Measurements from ENCODE around the gene ARRB1.

ARRB1 gene

DNA sequence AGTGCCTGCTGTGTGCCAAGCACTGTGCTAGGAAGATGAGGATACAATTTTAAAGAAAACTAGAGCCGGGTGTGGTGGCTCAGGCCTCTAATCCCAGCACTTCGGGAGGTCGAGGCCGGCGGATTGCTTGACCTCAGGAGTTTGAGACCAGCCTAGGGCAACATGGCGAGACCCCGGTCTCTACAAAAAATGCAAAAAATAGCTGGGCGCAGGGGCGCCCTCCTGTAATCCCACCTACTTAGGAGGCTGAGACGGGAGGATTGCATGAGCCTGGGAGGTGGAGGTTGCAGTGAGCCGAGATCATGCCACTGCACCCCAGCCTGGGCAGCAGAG is 102.6 kb downstream of the ARRB1 start:
- no peak for DNase-seq (ENCODE audit: low spot score)

DNA sequence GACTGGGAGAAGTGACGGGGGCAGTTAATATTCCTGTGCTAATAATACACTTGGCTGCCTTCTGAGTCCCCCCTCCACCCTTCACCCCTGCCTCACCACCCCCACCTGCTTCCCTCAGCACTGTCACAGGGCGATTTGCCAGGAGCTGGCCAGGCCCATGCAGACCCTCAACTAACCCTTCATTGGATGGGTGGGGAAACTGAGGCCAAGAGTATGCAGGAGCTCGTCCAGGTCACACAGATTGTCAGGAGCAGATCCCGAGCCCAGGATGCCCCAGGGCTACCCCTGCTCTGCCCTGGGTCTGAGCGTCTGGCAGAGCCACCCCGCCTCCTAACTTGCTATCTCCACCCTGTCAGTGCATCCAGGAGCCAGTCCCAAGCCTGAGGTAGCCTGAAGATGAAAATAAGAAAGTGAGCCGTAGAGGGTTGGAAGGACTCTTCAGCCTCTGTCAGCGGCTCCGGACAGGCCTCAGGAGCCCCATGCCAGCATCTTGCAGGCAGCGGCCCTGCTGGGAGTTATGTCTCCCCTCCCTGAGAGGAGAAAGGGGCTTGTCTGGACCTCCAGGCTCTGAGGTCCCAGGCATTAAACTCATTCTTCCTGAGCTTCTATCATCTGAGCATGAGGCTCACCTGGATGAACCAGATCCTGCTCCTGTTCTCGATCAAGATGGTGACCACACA is 104.7 kb downstream of the ARRB1 start:
- no peak for DNase-seq (ENCODE audit: low spot score)

DNA sequence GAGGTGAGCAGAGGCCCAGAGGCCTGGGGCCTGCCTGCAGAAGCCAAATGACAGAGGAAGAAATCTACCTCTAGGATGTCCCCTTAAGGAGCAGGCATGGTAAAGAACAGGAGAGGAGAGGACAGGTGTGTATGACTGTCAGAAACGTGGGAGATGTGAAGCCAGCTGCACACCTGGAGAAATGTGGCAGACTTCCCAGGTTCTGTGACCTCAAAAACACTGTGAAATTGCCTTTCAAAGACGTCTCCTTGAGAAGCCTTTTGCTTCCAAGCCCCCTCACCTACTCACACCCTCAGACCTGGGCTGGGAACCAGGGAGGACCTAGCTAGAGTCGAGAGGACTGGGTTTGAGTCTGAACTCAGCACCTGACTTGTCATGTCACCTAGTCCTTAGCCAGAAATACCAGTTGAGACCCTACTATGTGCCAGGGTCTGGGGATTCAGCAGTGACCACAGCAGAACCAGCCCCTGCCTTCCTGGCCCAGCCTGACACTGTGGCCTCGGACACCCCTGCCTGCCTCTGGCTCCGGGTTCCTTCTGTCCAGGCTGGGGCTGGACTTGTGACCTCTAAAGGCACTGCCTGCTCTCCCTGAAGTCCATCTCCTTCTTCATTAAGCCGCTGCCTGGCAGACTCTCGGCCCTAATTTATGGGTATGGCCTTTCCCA is 105.3 kb downstream of the ARRB1 start:
- DNase-seq (ENCODE audit: low spot score) = no peak

DNA sequence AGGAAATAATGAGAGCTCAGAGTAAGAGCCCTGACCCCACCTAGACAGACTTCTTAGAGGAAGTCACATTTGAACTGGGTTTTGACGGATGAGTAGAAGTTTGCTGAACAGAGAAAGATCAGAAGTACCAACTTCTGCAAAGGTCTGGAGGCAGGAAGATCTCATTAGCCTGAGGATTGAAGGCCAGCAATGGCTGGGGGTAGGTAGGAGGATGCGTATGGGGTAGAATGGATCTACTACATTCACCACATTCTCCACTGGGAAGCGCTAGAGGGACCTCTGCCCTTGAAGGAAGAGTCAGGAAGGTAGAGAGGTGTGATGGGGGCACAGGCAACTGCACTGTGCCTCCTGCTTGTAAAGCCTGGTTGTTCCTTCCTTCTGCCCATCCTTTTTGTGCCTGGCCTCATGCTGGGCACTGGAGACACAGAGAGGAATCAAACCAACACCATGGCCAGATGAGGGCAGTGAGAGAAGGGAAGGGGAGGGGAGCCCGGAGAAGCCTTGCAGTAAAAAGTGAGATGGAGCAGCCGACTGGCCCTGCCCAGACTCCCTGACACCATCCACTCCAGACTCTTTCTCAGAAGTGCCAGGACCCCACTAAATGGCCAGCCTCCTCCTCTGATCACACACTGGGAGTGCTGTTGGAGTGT is 106.0 kb downstream of the ARRB1 start:
- no peak for DNase-seq (ENCODE audit: low spot score)

DNA sequence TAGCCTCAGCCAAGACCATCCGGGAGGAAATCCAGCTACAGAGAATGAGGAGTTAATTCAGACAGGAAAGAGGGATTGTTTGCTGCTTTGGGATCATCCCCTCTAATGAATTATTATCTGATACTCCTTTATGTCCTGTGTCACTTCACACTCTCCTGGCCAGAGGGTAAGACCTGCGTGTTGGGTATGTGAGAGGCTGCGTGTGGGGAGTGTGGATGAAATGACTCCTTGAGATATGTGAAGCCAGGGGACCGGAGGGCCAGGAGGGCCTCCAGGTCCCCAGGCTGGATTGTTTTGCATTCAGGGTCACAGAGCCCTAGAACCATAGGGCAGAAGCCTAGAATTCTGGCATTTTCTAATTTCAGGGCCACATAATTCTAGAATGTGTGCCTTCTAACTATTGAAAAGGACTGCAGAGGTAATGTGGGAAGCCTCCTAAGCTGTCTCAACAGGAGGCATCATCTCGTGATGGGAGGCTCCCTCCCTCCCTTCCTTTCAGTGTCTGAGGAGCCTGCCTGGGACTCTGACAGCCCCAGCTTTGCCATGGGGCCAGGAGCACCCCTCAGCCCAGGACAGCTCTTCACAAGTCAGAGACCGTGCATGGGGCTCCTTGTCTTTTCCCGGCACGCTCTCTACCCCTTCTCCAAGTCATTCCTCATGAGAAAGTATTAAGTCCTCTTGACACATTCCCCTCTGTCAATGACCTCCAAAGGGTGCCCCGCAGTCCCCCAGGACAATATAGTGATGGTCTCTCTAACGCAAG is 107.2 kb downstream of the ARRB1 start:
- DNase-seq (ENCODE audit: low spot score) = no peak

DNA sequence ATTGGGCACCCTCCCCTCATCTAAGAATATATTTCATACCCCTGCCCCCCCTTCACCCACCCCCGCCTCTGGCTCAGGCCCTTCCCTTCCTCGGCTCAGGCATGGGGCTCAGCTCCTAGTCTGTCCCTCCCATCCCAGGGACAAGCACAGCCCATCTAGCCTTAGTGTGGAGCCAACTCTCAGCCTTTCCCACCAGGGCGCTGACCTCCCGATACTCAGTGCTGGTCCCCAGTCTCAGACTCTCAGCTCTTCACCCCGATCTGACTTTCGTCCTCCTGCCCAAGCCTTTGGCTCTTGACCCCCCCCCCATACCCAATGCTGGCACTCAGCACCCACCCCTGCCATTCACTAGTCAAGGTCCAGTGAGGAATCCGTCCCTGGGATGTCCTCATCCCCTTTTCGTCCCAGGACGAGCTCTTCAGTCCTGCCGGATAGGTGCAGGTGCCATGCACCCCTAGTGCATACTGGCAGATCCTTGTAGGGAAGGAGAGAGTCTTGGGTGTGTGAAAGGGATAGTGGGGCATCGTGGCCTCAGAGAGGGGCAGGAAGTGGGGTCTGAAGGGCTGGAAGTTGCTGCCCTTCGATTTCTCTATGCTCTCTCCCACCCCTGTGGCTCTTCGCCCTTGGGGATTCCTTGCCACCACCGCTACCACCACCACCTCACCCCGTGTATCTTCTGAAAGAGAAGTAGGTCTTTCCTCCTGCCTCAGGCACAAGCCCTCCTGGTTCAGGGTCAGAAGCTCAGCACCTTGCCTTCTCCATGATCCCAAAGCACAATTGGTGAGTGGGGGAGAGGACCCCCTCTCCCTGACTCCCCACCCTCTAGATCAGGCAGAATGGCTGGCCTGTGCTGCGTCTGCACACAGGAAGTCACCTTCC is 108.5 kb downstream of the ARRB1 start:
- no peak for DNase-seq (ENCODE audit: low spot score)

DNA sequence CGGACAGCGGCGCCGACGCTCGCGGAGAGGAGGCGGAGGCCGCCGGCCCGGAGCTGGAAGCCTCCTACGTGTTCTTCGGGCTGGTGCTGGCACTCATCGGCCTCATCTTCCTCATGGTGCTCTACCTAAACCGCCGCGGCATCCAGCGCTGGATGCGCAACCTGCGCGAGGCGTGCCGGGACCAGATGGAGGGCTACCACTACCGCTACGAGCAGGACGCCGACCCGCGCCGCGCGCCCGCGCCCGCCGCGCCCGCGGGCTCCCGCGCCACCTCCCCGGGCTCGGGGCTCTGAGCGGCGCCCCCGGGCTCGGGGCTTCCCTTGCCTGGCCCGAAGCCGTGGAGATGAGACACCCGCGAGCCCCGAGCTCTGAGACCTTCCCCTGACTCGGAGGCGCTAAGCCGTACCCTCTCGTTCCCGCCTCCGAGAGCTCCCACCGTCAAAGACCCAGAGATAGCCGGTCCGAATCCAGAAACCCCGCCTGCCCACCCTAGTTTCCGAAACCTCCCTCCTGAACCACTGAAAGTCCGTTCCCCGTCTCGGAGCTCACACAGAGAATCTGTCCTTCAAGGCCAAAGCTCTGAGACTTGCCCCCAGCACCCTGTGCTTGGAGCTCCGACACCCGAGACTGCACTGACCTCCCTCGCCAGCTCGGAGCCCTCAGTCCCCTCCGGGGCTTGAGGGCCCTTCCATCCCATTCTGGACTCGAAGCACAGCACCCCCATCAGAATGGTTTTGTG is 109.4 kb downstream of the ARRB1 start:
- DNase-seq (ENCODE audit: low spot score) = no peak

DNA sequence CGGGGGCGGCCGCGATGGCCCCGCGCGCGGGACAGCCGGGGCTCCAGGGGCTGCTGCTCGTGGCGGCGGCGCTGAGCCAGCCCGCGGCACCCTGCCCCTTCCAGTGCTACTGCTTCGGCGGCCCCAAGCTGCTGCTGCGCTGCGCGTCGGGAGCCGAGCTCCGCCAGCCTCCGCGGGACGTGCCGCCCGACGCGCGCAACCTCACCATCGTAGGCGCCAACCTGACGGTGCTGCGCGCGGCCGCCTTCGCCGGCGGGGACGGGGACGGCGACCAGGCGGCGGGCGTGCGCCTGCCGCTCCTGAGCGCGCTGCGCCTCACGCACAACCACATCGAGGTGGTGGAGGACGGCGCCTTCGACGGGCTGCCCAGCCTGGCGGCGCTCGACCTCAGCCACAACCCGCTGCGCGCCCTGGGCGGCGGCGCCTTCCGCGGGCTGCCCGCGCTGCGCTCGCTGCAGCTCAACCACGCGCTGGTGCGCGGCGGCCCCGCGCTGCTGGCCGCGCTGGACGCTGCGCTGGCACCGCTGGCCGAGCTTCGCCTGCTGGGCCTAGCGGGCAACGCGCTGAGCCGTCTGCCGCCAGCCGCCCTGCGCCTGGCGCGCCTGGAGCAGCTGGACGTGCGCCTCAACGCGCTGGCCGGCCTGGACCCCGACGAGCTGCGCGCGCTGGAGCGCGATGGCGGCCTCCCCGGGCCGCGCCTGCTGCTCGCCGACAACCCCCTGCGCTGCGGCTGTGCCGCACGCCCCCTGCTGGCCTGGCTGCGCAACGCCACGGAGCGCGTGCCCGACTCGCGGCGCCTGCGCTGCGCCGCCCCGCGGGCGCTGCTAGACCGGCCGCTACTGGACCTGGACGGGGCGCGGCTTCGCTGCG is 110.2 kb downstream of the ARRB1 start:
- DNase-seq (ENCODE audit: low spot score) = peak; percentile 98

DNA sequence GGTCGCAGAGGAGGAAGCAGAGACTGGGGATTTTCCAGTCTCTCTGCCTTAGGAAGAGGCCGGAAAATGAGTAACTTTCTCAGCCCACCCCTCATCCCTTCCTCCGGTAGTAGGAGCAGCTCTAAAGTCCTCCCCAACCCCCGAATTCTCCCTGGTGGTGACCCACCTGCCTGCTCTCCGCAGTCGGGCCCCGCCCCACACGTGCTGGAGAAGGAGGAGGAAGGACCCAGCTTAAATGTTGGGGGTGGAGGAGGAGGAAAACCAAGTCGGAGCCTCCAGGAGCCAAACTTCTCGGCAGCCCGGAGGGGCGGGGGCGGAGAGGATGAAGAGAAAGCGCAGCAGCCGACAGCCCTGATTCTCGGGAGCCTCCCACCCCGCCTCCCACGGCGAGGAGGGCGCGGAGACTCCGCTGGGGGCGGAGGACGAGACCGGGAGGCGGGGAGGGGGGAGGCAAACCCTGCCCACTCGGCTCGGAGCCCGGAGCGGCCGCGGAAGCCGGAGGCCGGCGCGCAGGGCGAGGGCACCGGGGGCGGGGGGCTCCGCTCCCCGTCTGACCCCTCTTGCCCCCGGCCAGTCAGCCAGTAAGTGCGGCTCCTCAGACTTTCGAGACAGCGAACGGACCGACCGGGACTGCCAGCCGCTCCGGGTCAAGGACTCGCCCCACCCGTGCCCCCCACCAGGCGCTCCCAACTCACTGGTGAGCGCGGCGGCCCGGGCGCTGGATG is 111.0 kb downstream of the ARRB1 start, which contains the start of gene TPBGL:
TPBGL (plus strand) TSS at position 464 of the 725 bp plus-strand sequence. CDS start 276 bp downstream, outside the sequence.
- DNase-seq (ENCODE audit: low spot score) = peak; percentile 70

DNA sequence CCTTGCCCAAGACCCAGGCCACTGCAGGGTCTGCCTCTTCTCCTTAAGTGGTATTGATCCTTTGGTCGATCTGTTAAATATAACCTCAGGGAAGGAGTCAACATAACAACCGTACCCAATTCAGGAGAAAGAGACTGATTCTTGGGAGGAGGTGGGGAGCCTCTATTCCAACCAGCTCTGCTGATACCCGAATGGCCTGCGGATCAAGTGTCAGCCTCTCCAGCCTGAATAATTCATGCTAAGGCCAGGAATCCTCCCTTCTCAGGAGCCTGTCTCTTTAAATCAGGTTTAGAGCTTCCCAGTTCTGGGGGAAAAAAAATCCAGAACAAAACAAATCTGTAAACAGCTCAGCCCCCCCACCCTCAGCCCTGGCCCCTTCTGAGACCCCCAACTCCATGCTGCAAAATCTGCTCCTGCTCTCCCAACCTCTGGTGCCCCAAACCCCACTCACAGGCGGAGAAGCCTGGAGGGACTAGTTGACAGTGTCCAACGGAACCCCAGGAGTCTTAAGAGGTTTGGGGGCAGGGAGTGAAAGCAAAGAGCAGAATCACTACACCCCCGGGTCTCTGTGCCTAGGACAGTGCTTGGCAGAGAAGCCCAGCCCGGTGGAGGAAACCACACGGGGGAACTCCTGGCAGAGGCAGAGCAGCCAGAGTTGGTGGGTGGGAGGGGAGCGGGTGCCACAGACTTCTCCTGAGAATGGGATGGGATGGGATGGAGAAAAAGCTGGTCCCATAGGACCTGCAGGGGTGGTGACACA is 111.8 kb downstream of the ARRB1 start:
- no peak for DNase-seq (ENCODE audit: low spot score)

DNA sequence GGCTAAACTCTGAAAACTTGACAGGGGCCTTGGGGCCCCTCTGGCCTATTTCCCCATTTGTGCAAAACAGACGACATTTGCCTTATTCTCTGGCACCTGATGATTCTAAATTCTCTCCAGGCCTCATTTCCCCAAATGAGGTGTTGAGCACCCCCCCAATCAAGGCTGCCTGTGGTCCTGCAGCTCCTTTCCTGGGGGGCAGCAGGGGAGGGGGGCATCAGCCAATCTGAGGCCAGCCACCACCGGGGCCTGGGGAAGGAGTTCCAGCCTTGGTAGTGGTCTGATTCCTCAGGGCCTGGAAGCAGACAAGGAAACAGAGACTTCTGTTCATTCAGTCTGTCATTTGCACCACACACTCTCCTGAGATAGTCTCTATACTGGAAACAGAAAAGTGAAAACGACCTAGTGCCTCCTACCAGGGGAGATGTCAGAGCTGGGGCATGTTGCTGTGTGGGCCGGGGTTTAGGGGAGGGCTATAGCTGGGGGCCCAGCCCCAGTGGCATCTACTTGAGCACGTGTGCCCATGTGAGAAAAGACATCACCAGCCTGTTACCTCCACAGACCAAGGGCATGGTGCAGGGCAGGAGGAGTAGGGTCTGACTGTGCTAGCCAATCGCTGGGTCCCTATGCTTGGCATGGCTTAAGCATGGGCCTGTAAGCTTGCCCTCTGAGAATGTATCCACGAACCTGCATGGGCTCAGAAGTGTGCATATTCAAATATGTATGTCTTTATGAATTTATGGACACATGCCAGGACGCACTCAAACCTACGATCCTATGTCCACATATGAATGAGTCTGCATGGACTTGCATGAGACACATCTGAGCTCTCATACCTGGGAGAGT is 112.6 kb downstream of the ARRB1 start:
- DNase-seq (ENCODE audit: low spot score) = no peak

DNA sequence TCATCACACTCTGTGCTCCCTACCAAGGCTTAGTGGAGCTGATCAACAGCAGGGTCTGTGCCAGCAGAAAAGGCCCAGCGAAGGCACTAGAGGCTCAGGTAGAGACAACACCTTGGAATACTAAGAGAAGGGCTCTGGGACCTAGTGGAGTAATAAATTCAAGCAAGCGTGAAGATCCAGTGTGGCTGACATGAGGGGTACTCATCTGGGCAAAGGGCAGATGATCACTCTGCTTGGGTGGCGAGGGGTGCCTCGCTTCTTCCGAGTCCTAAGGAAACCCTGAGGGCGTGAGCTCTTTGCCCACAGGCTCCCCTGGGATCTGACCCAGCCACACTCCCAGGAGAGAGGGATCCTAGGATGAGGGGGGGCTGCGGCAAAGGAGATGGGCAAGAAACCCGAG is 114.4 kb downstream of the ARRB1 start:
- no peak for DNase-seq (ENCODE audit: low spot score)

DNA sequence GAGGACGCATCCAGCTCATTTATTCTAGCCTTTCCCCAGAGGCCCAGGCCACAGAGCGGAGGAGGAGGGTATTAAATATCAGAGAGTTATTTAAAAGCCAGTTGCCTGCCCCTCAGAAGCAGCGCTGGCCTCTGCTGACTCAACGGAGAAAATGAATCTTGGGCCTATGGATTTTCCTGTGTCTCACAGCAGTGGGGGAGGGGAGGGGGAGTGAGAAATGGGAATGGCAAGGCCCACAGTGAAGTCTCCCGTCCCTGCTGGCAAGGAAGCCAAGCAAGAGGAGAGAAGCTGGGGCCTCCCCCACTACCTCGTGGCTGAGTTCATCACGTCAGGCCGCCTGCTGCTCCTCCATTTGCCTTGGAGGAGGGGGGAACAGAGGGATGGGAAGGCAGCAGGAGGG is 115.4 kb downstream of the ARRB1 start:
- DNase-seq (ENCODE audit: low spot score) = no peak

DNA sequence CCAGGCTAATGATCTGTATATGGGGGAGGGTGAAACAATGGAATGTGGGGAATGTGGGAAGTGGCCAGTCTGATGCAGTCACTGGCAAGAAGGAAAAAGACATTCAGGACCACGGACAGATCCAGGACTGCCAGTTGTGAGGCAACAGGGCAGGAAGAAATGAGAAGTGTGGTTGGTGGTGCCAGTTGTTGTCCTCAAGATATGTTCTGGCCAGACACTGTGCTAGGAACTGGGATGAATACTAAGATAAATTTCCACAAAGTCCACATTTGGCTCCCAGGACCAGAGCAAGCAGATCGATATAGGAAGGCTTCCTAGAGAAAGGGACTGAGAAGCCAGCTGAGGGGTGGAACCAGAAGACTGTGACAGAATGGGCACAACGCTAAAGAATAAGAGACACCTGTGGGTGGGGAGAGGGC is 117.7 kb downstream of the ARRB1 start:
- DNase-seq (ENCODE audit: low spot score) = no peak

DNA sequence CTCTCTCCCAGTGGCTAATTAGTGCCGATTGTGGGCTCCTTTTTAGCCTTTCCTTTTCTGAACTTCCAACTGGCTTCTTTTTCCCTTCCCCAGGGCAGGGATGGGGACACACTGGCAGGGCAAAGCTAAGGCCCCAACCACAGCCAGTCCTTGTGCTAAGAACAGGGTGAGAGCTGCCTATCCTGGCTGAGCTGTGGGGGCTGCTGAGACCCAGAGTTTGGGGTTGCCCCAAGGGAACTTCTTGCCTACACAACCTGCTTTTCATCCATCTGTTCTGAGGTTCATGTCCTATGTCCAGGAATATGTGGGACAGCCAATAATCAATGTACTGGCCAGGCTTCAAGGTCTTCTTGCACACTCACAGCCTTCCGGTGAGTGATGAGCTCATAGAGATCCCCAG is 120.8 kb downstream of the ARRB1 start:
- no peak for DNase-seq (ENCODE audit: low spot score)

DNA sequence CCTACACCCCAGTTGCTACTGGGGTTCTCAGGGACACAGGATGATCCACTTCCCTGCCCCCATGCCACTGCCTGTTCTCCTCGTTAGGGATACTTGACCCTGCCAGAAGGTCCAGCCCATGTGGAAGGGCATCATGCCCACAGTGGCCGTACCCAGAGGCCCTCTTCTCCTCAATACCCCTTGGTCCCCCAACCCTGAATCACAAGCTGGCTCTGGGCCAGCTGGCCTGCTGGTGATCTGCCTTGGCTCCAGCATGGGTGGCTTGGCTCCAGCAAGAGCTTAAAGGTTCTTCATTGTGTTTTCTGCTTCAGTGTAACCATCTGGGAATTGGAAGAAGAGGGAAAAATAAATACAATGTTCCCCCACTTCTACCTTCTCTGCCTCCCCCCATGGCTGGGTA is 122.0 kb downstream of the ARRB1 start:
- DNase-seq (ENCODE audit: low spot score) = no peak

DNA sequence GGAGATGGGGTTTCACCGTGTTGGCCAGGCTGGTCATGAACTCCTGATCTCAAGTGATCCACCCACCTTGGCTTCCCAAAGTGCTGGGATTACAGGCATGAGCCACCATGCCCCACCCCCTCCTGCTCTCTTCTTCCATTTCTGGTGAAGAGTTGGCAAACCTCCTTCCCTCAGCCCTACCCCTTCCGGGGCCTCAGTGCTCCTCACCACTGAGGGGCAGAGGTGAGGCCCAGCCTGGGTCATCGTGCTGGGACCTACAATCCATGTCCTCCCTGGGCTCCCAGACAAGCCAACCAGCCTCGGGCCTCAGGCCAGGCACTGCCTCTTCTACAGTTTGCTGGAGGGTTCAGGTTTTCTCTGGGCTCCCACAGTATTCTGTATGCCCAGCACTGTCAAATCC is 125.7 kb downstream of the ARRB1 start:
- DNase-seq (ENCODE audit: low spot score) = no peak

Data from D341Med (cell line).